Left ventricle myocardium inferior (tissue), 1 donor: ENCODE measurements around the gene PTPRG. TPM values are rescaled to one million over a fixed set of nuclear protein-coding genes. Genes with fewer than 3 reads are reported as not detected.

Source experiments
- DNase-seq: peaks from one replicate; pipeline ENCODE4 v3.0.0-alpha.2; 2020
- H3K27ac ChIP-seq: fragments of 200-600 bp; replicated peaks from 2 replicates; pipeline ENCODE4 v1.8.0; 2021
- H3K27me3 ChIP-seq: fragments of 200-600 bp; 2 replicates; pipeline ENCODE4 v1.8.0; 2021; ENCODE audit warnings: low read depth
- H3K36me3 ChIP-seq: fragments of 200-600 bp; 2 replicates; pipeline ENCODE4 v1.8.0; 2021
- H3K4me1 ChIP-seq: fragments of 200-600 bp; 2 replicates; pipeline ENCODE4 v1.8.0; 2021
- H3K4me3 ChIP-seq: fragments of 200-600 bp; 2 replicates; pipeline ENCODE4 v1.8.0; 2021; ENCODE audit warnings: mild to moderate bottlenecking, moderate library complexity
- H3K9me3 ChIP-seq: fragments of 200-600 bp; replicated peaks from 2 replicates; pipeline ENCODE4 v1.8.0; 2021
- CTCF ChIP-seq: fragments of 200-600 bp; IDR thresholded peaks from 2 replicates; pipeline ENCODE4 v1.8.0; 2021; ENCODE audit warnings: antibody characterized with exemption, mild to moderate bottlenecking, borderline replicate concordance
- intact Hi-C: fragments of 100-400 bp; cut with micrococcal nuclease; formaldehyde crosslinking; loops from one replicate; pipeline ENCODE4 v1.11.0; 2022
- total RNA-seq: library from RNA; stranded (reverse); fragmentation: NEBNext Ultra II Directional; extraction: Animal tissue kit (Norgen Biotek cat#: 25700); gene quantifications from one replicate; pipeline ENCODE4 v1.2.1, GENCODE V29; 2021
- donor health status: DM: no; HTN: yes; CAD: no; lungs with severe emphysema.

PTPRG gene
- total RNA-seq, 1 donor from 2014 or later: 29.6 TPM

GRCh38 chr3:61955483-61955882 is 394.1 kb downstream of the PTPRG start:
- H3K36me3 ChIP-seq: no peaks in the 10 kb centered on the region
- peaks cover 64% of the 10 kb centered on the region for H3K4me1 ChIP-seq
- no peak for TF ChIP-seq CTCF
- intact Hi-C loops: no loop called here
- H3K4me3 ChIP-seq: no peak overlapping the region
- no peak for DNase-seq
- H3K27me3 ChIP-seq: no peaks in the 10 kb centered on the region
- no peaks in the 10 kb centered on the region for H3K9me3 ChIP-seq
- no peak overlapping the region for H3K27ac ChIP-seq

GRCh38 chr3:61956236-61956635 is 394.9 kb downstream of the PTPRG start:
- intact Hi-C loops: no loop called here
- H3K9me3 ChIP-seq: no peaks in the 10 kb centered on the region
- peaks cover 63% of the 10 kb centered on the region for H3K4me1 ChIP-seq
- H3K4me3 ChIP-seq: no peak overlapping the region
- no peaks in the 10 kb centered on the region for H3K27me3 ChIP-seq
- no peak overlapping the region for H3K27ac ChIP-seq
- no peak for DNase-seq
- TF ChIP-seq CTCF: no peak
- H3K36me3 ChIP-seq: no peaks in the 10 kb centered on the region

GRCh38 chr3:61957259-61957658 is 395.9 kb downstream of the PTPRG start:
- H3K4me3 ChIP-seq: no peak overlapping the region
- intact Hi-C loops: no loop called here
- DNase-seq: no peak
- no peak for TF ChIP-seq CTCF
- H3K36me3 ChIP-seq: no peaks in the 10 kb centered on the region
- H3K27me3 ChIP-seq: no peaks in the 10 kb centered on the region
- H3K9me3 ChIP-seq: no peaks in the 10 kb centered on the region
- no peak overlapping the region for H3K27ac ChIP-seq
- H3K4me1 ChIP-seq: peaks cover 58% of the 10 kb centered on the region

- no peak for DNase-seq
- intact Hi-C loops: no loop called here
- H3K9me3 ChIP-seq: no peaks in the 10 kb centered on the region
- peaks cover 26% of the 10 kb centered on the region for H3K4me1 ChIP-seq
- H3K27me3 ChIP-seq: no peaks in the 10 kb centered on the region
- no peak for TF ChIP-seq CTCF
- no peak overlapping the region for H3K27ac ChIP-seq
- no peaks in the 10 kb centered on the region for H3K36me3 ChIP-seq
- no peak overlapping the region for H3K4me3 ChIP-seq
Observed at GRCh38 chr3:61960976-61961375, 399.6 kb downstream of the PTPRG start.

- Histone ChIP-seq H3K4me3 (no peak overlapping the region), H3K36me3 (no peaks in the 10 kb centered on the region), H3K27me3 (no peaks in the 10 kb centered on the region), H3K27ac (no peak overlapping the region), H3K4me1 (peaks cover 21% of the 10 kb centered on the region), H3K9me3 (no peaks in the 10 kb centered on the region)
- no peak for TF ChIP-seq CTCF
- intact Hi-C loops: no loop called here
- DNase-seq: no peak
Observed at GRCh38 chr3:61961900-61962299, 400.5 kb downstream of the PTPRG start.

- Histone ChIP-seq H3K36me3 (no peaks in the 10 kb centered on the region), H3K4me3 (no peak overlapping the region), H3K9me3 (no peaks in the 10 kb centered on the region), H3K4me1 (peaks cover 18% of the 10 kb centered on the region), H3K27me3 (no peaks in the 10 kb centered on the region), H3K27ac (no peak overlapping the region)
- intact Hi-C loops: no loop called here
- no peak for TF ChIP-seq CTCF
- no peak for DNase-seq
Observed at GRCh38 chr3:61964566-61964965, 403.2 kb downstream of the PTPRG start.
